ENCODE data around the gene RHOF. TPM values are rescaled to one million over a fixed set of nuclear protein-coding genes. Genes with fewer than 3 reads are reported as not detected.

The RHOF gene
- total RNA-seq, 2 donors from 2014 or later: 31.0 to 35.6 TPM

DNA sequence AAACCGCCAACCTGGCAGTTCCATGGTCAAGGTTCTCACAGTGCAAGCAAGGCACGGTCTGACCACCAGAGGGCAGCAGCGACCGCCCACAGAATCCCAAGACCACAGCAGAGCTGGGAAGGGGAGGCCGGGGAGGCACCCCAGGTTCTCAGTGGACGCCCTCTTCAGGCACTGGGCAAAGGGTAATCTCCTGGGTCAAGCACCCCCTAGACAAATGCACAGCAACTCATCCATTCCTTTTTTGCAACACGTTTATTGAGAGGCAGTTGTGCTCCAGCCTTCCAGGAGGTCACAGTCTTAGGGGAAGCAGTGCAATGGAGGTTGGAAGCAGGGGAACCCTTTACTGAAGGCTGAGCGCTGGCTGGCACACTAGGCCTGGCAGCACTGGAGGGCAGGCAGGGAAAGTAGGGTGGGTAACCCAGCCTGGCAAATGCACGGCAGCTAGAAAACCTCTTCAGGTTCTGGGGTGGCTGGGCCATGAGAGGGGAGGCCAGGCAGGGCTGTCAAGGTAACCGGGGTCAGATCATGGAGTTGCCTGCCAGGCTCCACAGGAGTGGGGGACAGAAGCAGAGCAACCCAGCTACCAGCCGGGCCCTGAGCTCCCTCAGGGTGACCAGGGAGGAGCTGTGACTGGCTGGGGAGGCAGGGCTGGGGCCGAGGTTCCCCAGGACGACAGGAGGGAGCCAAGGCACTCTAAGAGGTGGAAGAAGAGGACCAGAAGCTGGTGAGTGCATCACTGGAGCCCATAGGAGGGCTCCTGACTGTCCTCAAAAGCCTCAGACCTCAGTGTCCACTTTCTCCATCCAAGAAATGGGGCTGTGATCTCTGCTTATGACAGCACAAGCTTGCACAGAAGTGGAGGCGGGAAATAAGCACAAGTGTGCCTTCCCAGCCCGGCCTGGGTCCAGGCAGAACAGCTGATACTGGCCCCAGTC, 1.8 kb upstream of the RHOF start:
- 46 to 51% methylated on average over 8 to 15 of the region's 15 CpGs for WGBS, 2 experiments (ENCODE audit: insufficient coverage in 1 of 2, insufficient read length in 1 of 2)
- Mint-ChIP-seq H3K27ac (peak overlapping the region; percentile 89), H3K27me3 (ENCODE audit: insufficient read depth) (peaks cover 1% of the 10 kb centered on the region), H3K4me1 (peaks cover 39% of the 10 kb centered on the region), H3K9me3 (no peaks in the 10 kb centered on the region), H3K4me3 (peak overlapping the region; percentile 53), H3K36me3 (ENCODE audit: low read depth) (peaks cover 15% of the 10 kb centered on the region)
- Histone ChIP-seq H3K4me1 (ENCODE audit: control insufficient read depth, insufficient read depth, low read length) (peaks cover 26% of the 10 kb centered on the region), H3K4me3 (ENCODE audit: low read length) (no peak overlapping the region), H3K9ac (ENCODE audit: extremely low read depth, low read length, poor library complexity, severe bottlenecking) (no peak overlapping the region), H3K27me3 (ENCODE audit: control insufficient read depth, insufficient read depth, low read length, poor library complexity, severe bottlenecking) (no peaks in the 10 kb centered on the region), H3K27ac (ENCODE audit: low read depth, low read length) (peak overlapping the region; percentile 4), H3K36me3 (ENCODE audit: control insufficient read depth, insufficient read depth, low read length) (peaks cover 19% of the 10 kb centered on the region), H3K9me3 (ENCODE audit: control insufficient read depth, low read length) (no peaks in the 10 kb centered on the region)
- TF ChIP-seq, protein P1, sequence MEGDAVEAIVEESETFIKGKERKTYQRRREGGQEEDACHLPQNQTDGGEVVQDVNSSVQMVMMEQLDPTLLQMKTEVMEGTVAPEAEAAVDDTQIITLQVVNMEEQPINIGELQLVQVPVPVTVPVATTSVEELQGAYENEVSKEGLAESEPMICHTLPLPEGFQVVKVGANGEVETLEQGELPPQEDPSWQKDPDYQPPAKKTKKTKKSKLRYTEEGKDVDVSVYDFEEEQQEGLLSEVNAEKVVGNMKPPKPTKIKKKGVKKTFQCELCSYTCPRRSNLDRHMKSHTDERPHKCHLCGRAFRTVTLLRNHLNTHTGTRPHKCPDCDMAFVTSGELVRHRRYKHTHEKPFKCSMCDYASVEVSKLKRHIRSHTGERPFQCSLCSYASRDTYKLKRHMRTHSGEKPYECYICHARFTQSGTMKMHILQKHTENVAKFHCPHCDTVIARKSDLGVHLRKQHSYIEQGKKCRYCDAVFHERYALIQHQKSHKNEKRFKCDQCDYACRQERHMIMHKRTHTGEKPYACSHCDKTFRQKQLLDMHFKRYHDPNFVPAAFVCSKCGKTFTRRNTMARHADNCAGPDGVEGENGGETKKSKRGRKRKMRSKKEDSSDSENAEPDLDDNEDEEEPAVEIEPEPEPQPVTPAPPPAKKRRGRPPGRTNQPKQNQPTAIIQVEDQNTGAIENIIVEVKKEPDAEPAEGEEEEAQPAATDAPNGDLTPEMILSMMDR (conservative IDR thresholded peaks at IDR 0.05): peak; percentile 94
- DNase-seq: peak; percentile 99

DNA sequence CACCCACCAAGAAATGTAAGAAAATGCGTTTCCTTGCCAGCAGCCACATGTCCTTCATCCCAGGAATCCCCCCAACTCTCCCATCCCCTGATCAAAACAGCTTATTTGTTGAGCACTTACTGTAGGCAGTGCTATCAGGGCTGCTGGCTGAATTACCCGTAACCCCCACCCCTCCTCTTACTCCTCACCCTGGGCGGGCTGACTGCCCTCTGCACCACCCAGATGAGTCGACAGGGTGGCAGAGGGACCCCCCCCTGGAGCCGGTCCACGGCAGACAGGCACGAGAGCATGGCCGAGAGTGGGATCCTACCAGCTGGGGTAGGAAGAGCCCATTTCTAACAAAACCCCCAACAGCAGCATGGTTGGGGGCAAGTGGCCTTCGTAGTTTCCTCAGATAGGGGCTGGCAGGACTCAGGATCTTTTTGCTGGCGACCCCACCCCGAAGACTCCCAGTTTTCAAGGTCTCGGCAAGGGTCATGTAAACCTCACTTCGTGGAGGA, 1.1 kb upstream of the RHOF start:
- no peaks in the 10 kb centered on the region for H3K9me3 ChIP-seq (ENCODE audit: control insufficient read depth, low read length)
- Mint-ChIP-seq H3K4me1 (peaks cover 43% of the 10 kb centered on the region), H3K27me3 (ENCODE audit: insufficient read depth) (peaks cover 1% of the 10 kb centered on the region), H3K4me3 (peak overlapping the region; percentile 53), H3K36me3 (ENCODE audit: low read depth) (peaks cover 16% of the 10 kb centered on the region), H3K9me3 (no peaks in the 10 kb centered on the region), H3K27ac (peak overlapping the region; percentile 89)
- 18 to 26% methylated on average over 8 to 13 of the region's 13 CpGs for WGBS, 2 experiments (ENCODE audit: insufficient coverage in 1 of 2, insufficient read length in 1 of 2)
- TF ChIP-seq, protein P1 (conservative IDR thresholded peaks at IDR 0.05): no peak
- H3K4me3 ChIP-seq (ENCODE audit: low read length): peak overlapping the region; percentile 58
- H3K36me3 ChIP-seq (ENCODE audit: control insufficient read depth, insufficient read depth, low read length): peaks cover 19% of the 10 kb centered on the region
- no peak overlapping the region for H3K27ac ChIP-seq (ENCODE audit: low read depth, low read length)
- H3K27me3 ChIP-seq (ENCODE audit: control insufficient read depth, insufficient read depth, low read length, poor library complexity, severe bottlenecking): no peaks in the 10 kb centered on the region
- no peak for DNase-seq
- peaks cover 26% of the 10 kb centered on the region for H3K4me1 ChIP-seq (ENCODE audit: control insufficient read depth, insufficient read depth, low read length)
- peak overlapping the region; percentile 7 for H3K9ac ChIP-seq (ENCODE audit: extremely low read depth, low read length, poor library complexity, severe bottlenecking)

DNA sequence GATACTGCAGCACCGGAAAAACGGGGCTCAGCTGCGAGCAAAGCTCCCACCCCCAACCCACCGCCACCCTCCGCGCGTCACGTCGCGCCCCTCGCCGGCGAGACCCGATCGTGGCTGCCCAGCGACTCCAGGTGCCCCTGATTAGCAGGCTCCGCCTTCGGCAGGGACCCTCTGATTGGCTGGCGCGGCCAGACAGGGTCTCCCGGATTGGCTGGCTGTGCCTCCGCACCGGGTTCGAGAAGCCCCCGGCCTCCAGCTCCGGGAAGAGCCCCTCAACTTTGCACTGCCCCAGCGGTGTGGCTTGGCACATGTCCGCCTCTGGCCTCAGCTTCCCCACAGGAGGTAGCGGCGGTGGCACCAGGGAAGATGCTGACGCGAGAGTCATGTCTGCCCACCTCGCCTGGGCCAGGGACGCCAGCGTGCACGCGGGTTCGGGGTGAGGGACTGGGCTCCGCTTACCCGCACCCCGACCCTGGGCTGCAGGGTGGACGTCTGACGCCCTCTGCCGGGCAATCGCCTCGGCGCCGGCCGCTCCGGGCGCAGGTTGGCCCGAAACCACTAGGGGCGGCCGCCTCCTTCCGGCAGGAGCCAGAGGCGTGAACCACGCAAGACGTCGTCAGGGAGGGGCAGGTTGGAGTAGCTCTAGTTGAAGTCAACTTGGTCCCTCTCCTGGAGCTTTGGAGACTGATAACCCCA, 498 bp upstream of the RHOF start:
- H3K27me3 Mint-ChIP-seq (ENCODE audit: insufficient read depth): peaks cover 1% of the 10 kb centered on the region
- Histone ChIP-seq H3K36me3 (ENCODE audit: control insufficient read depth, insufficient read depth, low read length) (peaks cover 19% of the 10 kb centered on the region), H3K27me3 (ENCODE audit: control insufficient read depth, insufficient read depth, low read length, poor library complexity, severe bottlenecking) (no peaks in the 10 kb centered on the region), H3K27ac (ENCODE audit: low read depth, low read length) (no peak overlapping the region), H3K9me3 (ENCODE audit: control insufficient read depth, low read length) (no peaks in the 10 kb centered on the region), H3K4me3 (ENCODE audit: low read length) (peak overlapping the region; percentile 81), H3K9ac (ENCODE audit: extremely low read depth, low read length, poor library complexity, severe bottlenecking) (peak overlapping the region; percentile 7), H3K4me1 (ENCODE audit: control insufficient read depth, insufficient read depth, low read length) (peaks cover 24% of the 10 kb centered on the region)
- peak overlapping the region; percentile 53 for H3K4me3 Mint-ChIP-seq
- H3K9me3 Mint-ChIP-seq: no peaks in the 10 kb centered on the region
- peak overlapping the region; percentile 89 for H3K27ac Mint-ChIP-seq
- peaks cover 39% of the 10 kb centered on the region for H3K4me1 Mint-ChIP-seq
- H3K36me3 Mint-ChIP-seq (ENCODE audit: low read depth): peaks cover 16% of the 10 kb centered on the region
- TF ChIP-seq, protein P1 (conservative IDR thresholded peaks at IDR 0.05): peak; percentile 100
- DNase-seq: peak; percentile 100
- 1% methylated on average over 21 to 59 of the region's 59 CpGs for WGBS, 2 experiments (ENCODE audit: insufficient coverage in 1 of 2, insufficient read length in 1 of 2)

All from endodermal cell (in vitro differentiated cells).